IMR-90 (cell line): ENCODE data around the gene TMEM135. TPM values are rescaled to one million over a fixed set of nuclear protein-coding genes. Genes with fewer than 3 reads are reported as not detected.

Experiments
- ATAC-seq: fragments of 200-7000 bp; cut with Tn5 transposase; 2 replicates; pipeline ENCODE4 v1.9.1; 2020; ENCODE audit warnings: low read depth, mild to moderate bottlenecking, moderate library complexity
- BruUV-seq: library from RNA; stranded (reverse); fragments of 400-500 nt; replicated peaks from 2 replicates; lab custom pipeline; 2021; lab: Mats Ljungman, UMichigan
- CTCF ChIA-PET: fragments of 300-600 bp; formaldehyde crosslinking; extraction: SDS; loops from one replicate; lab custom pipeline; 2021; ENCODE audit warnings: antibody characterized with exemption; lab: Yijun Ruan, JAX
- POLR2A ChIA-PET: fragments of 300-600 bp; sonication (Branson Sonifier 250); formaldehyde crosslinking; loops from one replicate; lab custom pipeline; 2022; ENCODE audit warnings: antibody characterized with exemption; ENCODE audit not compliant: unreplicated experiment; lab: Charles Lee
- DNase-seq: peaks from one replicate; pipeline ENCODE4 v3.0.0; 2013
- H2AFZ ChIP-seq: replicated peaks from 2 replicates; pipeline ENCODE3; 2013; ENCODE audit warnings: low read length, mild to moderate bottlenecking; ENCODE audit not compliant: poor library complexity
- H2AK5ac ChIP-seq: 2 replicates; pipeline ENCODE4 v1.6.1; 2013; ENCODE audit warnings: low read depth, low read length, inconsistent platforms
- H2AK9ac ChIP-seq: replicated peaks from 2 replicates; pipeline ENCODE3; 2013; ENCODE audit warnings: mild to moderate bottlenecking, low read depth, low read length, moderate library complexity; ENCODE audit not compliant: poor library complexity
- H2BK120ac ChIP-seq: 2 replicates; pipeline ENCODE4 v1.6.1; 2013; ENCODE audit warnings: low read depth, low read length, inconsistent platforms
- H2BK15ac ChIP-seq: 3 replicates; pipeline ENCODE4 v1.6.1; 2013; ENCODE audit warnings: low read depth, low read length, inconsistent platforms
- H2BK20ac ChIP-seq: 2 replicates; pipeline ENCODE4 v1.6.1; 2013; ENCODE audit warnings: low read depth, mild to moderate bottlenecking, inconsistent platforms, low read length, moderate library complexity
- H2BK5ac ChIP-seq: 2 replicates; pipeline ENCODE4 v1.6.1; 2013; ENCODE audit warnings: mild to moderate bottlenecking, low read depth, low read length, inconsistent platforms; ENCODE audit not compliant: poor library complexity, severe bottlenecking
- H3K14ac ChIP-seq: replicated peaks from 2 replicates; pipeline ENCODE4 v1.6.1; 2013; ENCODE audit warnings: low read depth, low read length, inconsistent platforms
- H3K18ac ChIP-seq: 2 replicates; pipeline ENCODE4 v1.6.1; 2013; ENCODE audit warnings: low read depth, low read length, control low read depth
- H3K23ac ChIP-seq: 2 replicates; pipeline ENCODE4 v1.6.1; 2013; ENCODE audit warnings: low read depth, low read length, inconsistent platforms
- H3K27ac ChIP-seq: 2 replicates; pipeline ENCODE4 v1.5.1; 2013; ENCODE audit warnings: mild to moderate bottlenecking, control low read depth, low read length; ENCODE audit not compliant: insufficient read depth
- H3K27me3 ChIP-seq: 2 replicates; pipeline ENCODE4 v1.6.1; 2013; ENCODE audit warnings: low read length; ENCODE audit not compliant: control insufficient read depth, insufficient read depth
- H3K36me3 ChIP-seq: 2 replicates; pipeline ENCODE4 v1.6.1; 2013; ENCODE audit warnings: low read length, mixed read lengths; ENCODE audit not compliant: control insufficient read depth, insufficient read depth
- H3K4ac ChIP-seq: 2 replicates; pipeline ENCODE4 v1.6.1; 2013; ENCODE audit warnings: low read depth, low read length, inconsistent platforms
- H3K4me1 ChIP-seq: 2 replicates; pipeline ENCODE4 v1.6.1; 2013; ENCODE audit warnings: low read length, mixed read lengths; ENCODE audit not compliant: control insufficient read depth, insufficient read depth
- H3K4me2 ChIP-seq: 2 replicates; pipeline ENCODE4 v1.6.1; 2013; ENCODE audit warnings: low read depth, mild to moderate bottlenecking, control low read depth, low read length, moderate library complexity
- H3K4me3 ChIP-seq: 2 replicates; pipeline ENCODE4 v1.5.1; 2013; ENCODE audit warnings: low read depth, mild to moderate bottlenecking, control low read depth, low read length, moderate library complexity; ENCODE audit not compliant: insufficient read depth
- H3K56ac ChIP-seq: 2 replicates; pipeline ENCODE4 v1.6.1; 2013; ENCODE audit warnings: low read length, inconsistent platforms; ENCODE audit not compliant: insufficient read depth; ENCODE audit errors: extremely low read depth
- H3K79me1 ChIP-seq, 2 experiments: 2 replicates each; pipeline ENCODE4 v1.6.1; 2013; ENCODE audit warnings: low read length in 2 of 2, inconsistent platforms in 1 of 2, low read depth in 1 of 2
- H3K9ac ChIP-seq: 2 replicates; pipeline ENCODE4 v1.6.1; 2013; ENCODE audit warnings: low read depth, low read length, control low read depth
- H3K9me1 ChIP-seq: 2 replicates; pipeline ENCODE4 v1.6.1; 2013; ENCODE audit warnings: low read length, inconsistent platforms; ENCODE audit not compliant: insufficient read depth
- H3K9me3 ChIP-seq: 2 replicates; pipeline ENCODE4 v1.6.1; 2013; ENCODE audit warnings: low read length; ENCODE audit not compliant: control insufficient read depth, insufficient read depth
- H4K20me1 ChIP-seq: 2 replicates; pipeline ENCODE4 v1.6.1; 2013; ENCODE audit warnings: low read length, inconsistent platforms; ENCODE audit not compliant: insufficient read depth
- H4K5ac ChIP-seq: 2 replicates; pipeline ENCODE4 v1.6.1; 2013; ENCODE audit warnings: mild to moderate bottlenecking, low read depth, low read length, control low read depth
- H4K8ac ChIP-seq, 2 experiments: 2 replicates each; pipeline ENCODE4 v1.6.1; 2013; ENCODE audit warnings: low read depth in 2 of 2, low read length in 2 of 2, control low read depth in 1 of 2, inconsistent platforms in 1 of 2
- H4K91ac ChIP-seq: 2 replicates; pipeline ENCODE4 v1.6.1; 2013; ENCODE audit warnings: low read depth, low read length, inconsistent platforms; ENCODE audit not compliant: insufficient read depth
- BHLHE40 ChIP-seq: fragments of 150-350 bp; IDR thresholded peaks from 2 replicates; pipeline ENCODE4 v1.6.1; 2016; ENCODE audit warnings: mild to moderate bottlenecking, low read depth, low read length
- CEBPB ChIP-seq: IDR thresholded peaks from 2 replicates; pipeline ENCODE4 v1.6.1; 2012; ENCODE audit warnings: low read depth, low read length, improper control_type of control experiment
- CHD1 ChIP-seq: IDR thresholded peaks from 2 replicates; pipeline ENCODE4 v1.6.1; 2012; ENCODE audit warnings: low read depth, low read length, improper control_type of control experiment
- CTCF ChIP-seq: conservative IDR thresholded peaks from 2 replicates; pipeline ENCODE4 v1.5.1; 2012; ENCODE audit warnings: mild to moderate bottlenecking, low read depth, low read length, improper control_type of control experiment
- ELK1 ChIP-seq: fragments of 150-350 bp; IDR thresholded peaks from 2 replicates; pipeline ENCODE4 v1.6.1; 2016; ENCODE audit warnings: low read depth, mild to moderate bottlenecking, low read length, moderate library complexity, borderline replicate concordance
- FOS ChIP-seq: fragments of 150-350 bp; IDR thresholded peaks from 2 replicates; pipeline ENCODE4 v1.6.1; 2016; ENCODE audit warnings: low read depth, low read length
- MAFK ChIP-seq: IDR thresholded peaks from 2 replicates; pipeline ENCODE4 v1.6.1; 2012; ENCODE audit warnings: low read depth, low read length, improper control_type of control experiment
- MAZ ChIP-seq: IDR thresholded peaks from 2 replicates; pipeline ENCODE4 v1.6.1; 2012; ENCODE audit warnings: low read depth, mild to moderate bottlenecking, low read length, improper control_type of control experiment, moderate library complexity, borderline replicate concordance
- MXI1 ChIP-seq: IDR thresholded peaks from 2 replicates; pipeline ENCODE4 v1.6.1; 2012; ENCODE audit warnings: low read depth, mild to moderate bottlenecking, low read length, moderate library complexity, borderline replicate concordance
- NFE2L2 ChIP-seq: fragments of 150-350 bp; IDR thresholded peaks from 2 replicates; pipeline ENCODE4 v1.6.1; 2016; ENCODE audit warnings: low read depth, mild to moderate bottlenecking, low read length
- POLR2A ChIP-seq: IDR thresholded peaks from 2 replicates; pipeline ENCODE4 v1.6.1; 2012; ENCODE audit warnings: mild to moderate bottlenecking, low read depth, low read length
- RAD21 ChIP-seq: IDR thresholded peaks from 2 replicates; pipeline ENCODE4 v1.6.1; 2012; ENCODE audit warnings: low read length, improper control_type of control experiment
- RCOR1 ChIP-seq: IDR thresholded peaks from 2 replicates; pipeline ENCODE4 v1.6.1; 2012; ENCODE audit warnings: mild to moderate bottlenecking, low read length, improper control_type of control experiment; ENCODE audit not compliant: insufficient replicate concordance
- RFX5 ChIP-seq: IDR thresholded peaks from 2 replicates; pipeline ENCODE4 v1.8.0; 2012; ENCODE audit warnings: low read depth, mild to moderate bottlenecking, low read length, moderate library complexity
- SMC3 ChIP-seq: fragments of 150-350 bp; IDR thresholded peaks from 2 replicates; pipeline ENCODE4 v1.6.1; 2016; ENCODE audit warnings: low read depth, mild to moderate bottlenecking, antibody characterized with exemption, low read length, moderate library complexity
- USF2 ChIP-seq: fragments of 150-350 bp; IDR thresholded peaks from 2 replicates; pipeline ENCODE4 v1.6.1; 2017; ENCODE audit warnings: mild to moderate bottlenecking, antibody characterized with exemption, low read length, low read depth
- WGBS, 2 experiments: methylation state at CpG; one replicate each; pipeline versions ENCODE4 v1.1.5 to v1.1.7; 2013; ENCODE audit warnings: missing lambda C conversion rate in 2 of 2; ENCODE audit not compliant: insufficient read length in 1 of 2; ENCODE audit errors: extremely low coverage in 2 of 2; 5-methylcytosine and 5-hydroxymethylcytosine counted together
- dilution Hi-C: fragments of 300-500 bp; cut with HindIII; formaldehyde crosslinking; loops from one replicate; pipeline ENCODE4 v1.14.3; 2018; ENCODE audit warnings: low sequenced_read_pairs; ENCODE audit not compliant: unreplicated experiment
- in situ Hi-C: fragments of 300-500 bp; cut with MboI; formaldehyde crosslinking; loops from 3 replicates; pipeline ENCODE4 v1.14.3; 2019; ENCODE audit warnings: low sequenced_read_pairs, inconsistent platforms, mixed read lengths
- intact Hi-C: fragments of 100-400 bp; cut with micrococcal nuclease; formaldehyde crosslinking; loops from 2 replicates; pipeline ENCODE4 v1.10.0; 2022
- polyA plus RNA-seq, 3 experiments: library from polyadenylated mRNA; depleted of rRNA; stranded (reverse); fragments of >200 nt; gene quantifications; 2 replicates each; pipeline ENCODE4 v1.2.3, GENCODE V29; 2012; ENCODE audit warnings: low replicate concordance in 1 of 3
- total RNA-seq: library from RNA; depleted of rRNA; stranded (reverse); fragments of >200 nt; gene quantifications from 2 replicates; pipeline ENCODE4 v1.2.3, GENCODE V29; 2012

TMEM135 gene
- total and polyA plus RNA-seq, 2 of the 4 experiments (the other 2 are of a cell fraction), result 3.9 to 5.9 TPM

- DNase-seq, result peak; percentile 6
- POLR2A ChIA-PET, result no interaction called here
- 0 out of 4 replicates have a peak, but pooled peaks cover 0 to 4% of the 10 kb centered on the region in 2 experiments for H3K79me1 ChIP-seq
- intact Hi-C loops, result no loop called here
- H3K4ac ChIP-seq, result no peak overlapping the region
- no peak overlapping the region for H2BK5ac ChIP-seq
- H4K8ac ChIP-seq, result no peak overlapping the region
- no peak overlapping the region for H3K9ac ChIP-seq
- H3K18ac ChIP-seq, result no peak overlapping the region
- H4K91ac ChIP-seq, result no peak overlapping the region
- no TSS peak for BruUV-seq
- H2AFZ ChIP-seq, result no peak overlapping the region
- 0 out of 2 replicates have a peak, but pooled peaks cover 2% of the 10 kb centered on the region for H3K9me3 ChIP-seq
- H4K20me1 ChIP-seq, result no peaks in the 10 kb centered on the region
- no peak overlapping the region for H3K23ac ChIP-seq
- no CpG with 5 or more reads among the region's 1 CpG for WGBS, 2 experiments
- H3K4me1 ChIP-seq, result no peaks in the 10 kb centered on the region
- H3K27ac ChIP-seq, result no peak overlapping the region
- H3K27me3 ChIP-seq, result no peaks in the 10 kb centered on the region
- H3K4me2 ChIP-seq, result no peak overlapping the region
- CTCF ChIA-PET, result no interaction called here
- no peak overlapping the region for H3K4me3 ChIP-seq
- dilution Hi-C loops, result no loop called here
- H3K36me3 ChIP-seq, result no peaks in the 10 kb centered on the region
- no peak overlapping the region for H3K56ac ChIP-seq
- H2BK20ac ChIP-seq, result no peak overlapping the region
- no peak overlapping the region for H3K14ac ChIP-seq
- H2AK9ac ChIP-seq, result peak overlapping the region; percentile 39
- TF ChIP-seq MAFK (no peak), POLR2A (no peak), BHLHE40 (no peak), CTCF (no peak), RAD21 (no peak), CHD1 (no peak), ELK1 (no peak), NFE2L2 (no peak), MXI1 (no peak), CEBPB (no peak), RCOR1 (no peak), RFX5 (no peak), MAZ (no peak), USF2 (no peak), SMC3 (no peak), FOS (no peak)
- H2AK5ac ChIP-seq, result no peak overlapping the region
- no peak overlapping the region for H2BK120ac ChIP-seq
- ATAC-seq, result no peak
- in situ Hi-C loops, result no loop called here
- no peaks in the 10 kb centered on the region for H3K9me1 ChIP-seq
- no peak overlapping the region for H2BK15ac ChIP-seq
- H4K5ac ChIP-seq, result no peak overlapping the region
Observed at GRCh38 chr11:87215236-87215635, 177.5 kb downstream of the TMEM135 start.
